ENCODE results near the gene LRRC49. TPM values are rescaled to one million over a fixed set of nuclear protein-coding genes. Genes with fewer than 3 reads are reported as not detected.

The LRRC49 gene
- total RNA-seq, 1 experiment from 2014 or later = 8.3 TPM

DNA sequence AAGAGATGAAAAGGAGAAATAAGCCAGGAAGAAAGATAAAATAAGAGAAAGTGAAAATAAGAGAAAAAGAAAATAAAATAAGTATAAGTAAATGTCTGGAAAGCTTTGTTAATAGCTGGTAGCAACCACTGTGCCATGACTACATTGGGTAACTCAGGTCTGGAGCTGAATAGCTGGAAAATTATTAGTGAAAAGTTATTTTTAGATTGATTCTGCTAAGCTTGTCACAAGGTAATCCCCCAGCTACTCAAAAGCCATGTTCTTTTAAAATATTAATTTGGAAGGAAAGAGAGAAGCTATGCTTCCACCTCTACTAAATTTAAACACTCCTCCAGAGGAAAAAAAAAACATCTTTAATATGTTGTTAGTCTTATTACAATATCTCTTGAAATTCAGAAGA is 117.8 kb downstream of the LRRC49 start:
- Histone ChIP-seq H3K14ac (ENCODE audit: insufficient read depth, low read length) (no peak overlapping the region), H3K23ac (ENCODE audit: insufficient read length, low read depth, low read length) (no peak overlapping the region), H2BK20ac (ENCODE audit: low read depth, low read length, poor library complexity, severe bottlenecking) (no peak overlapping the region), H3K9ac (ENCODE audit: extremely low read depth, insufficient read length, low read length) (no peak overlapping the region), H4K8ac (replicated peaks; ENCODE audit: insufficient read length, low read depth, low read length) (no peak overlapping the region), H3K4ac (ENCODE audit: low read depth, low read length) (no peak overlapping the region), H3K27me3 (ENCODE audit: insufficient read depth, low read length) (no peaks in the 10 kb centered on the region), H3K4me1 (ENCODE audit: insufficient read depth, low read length) (no peaks in the 10 kb centered on the region), H3K79me2 (ENCODE audit: insufficient read depth, low read length) (no peaks in the 10 kb centered on the region), H3K23me2 (ENCODE audit: insufficient read length, low read depth, low read length, poor library complexity, severe bottlenecking) (no peaks in the 10 kb centered on the region), H4K5ac (ENCODE audit: insufficient read length, low read depth, low read length) (no peak overlapping the region), H2BK5ac (ENCODE audit: insufficient read length, low read length) (no peak overlapping the region), H3T11ph (ENCODE audit: low read length) (no peak overlapping the region), H2AFZ (ENCODE audit: low read length) (no peak overlapping the region), H3K9me3 (ENCODE audit: control insufficient read depth, low read depth, low read length) (no peaks in the 10 kb centered on the region), H2BK15ac (ENCODE audit: low read depth, low read length) (no peak overlapping the region), H2BK12ac (ENCODE audit: insufficient read length, low read depth, low read length) (no peak overlapping the region), H3K18ac (ENCODE audit: insufficient read length, low read depth, low read length) (no peak overlapping the region), H2BK120ac (ENCODE audit: low read depth, low read length, poor library complexity, severe bottlenecking) (no peak overlapping the region), H3K56ac (ENCODE audit: insufficient read length, low read depth, low read length) (no peak overlapping the region), H4K20me1 (ENCODE audit: control insufficient read depth, insufficient read depth, insufficient read length) (no peaks in the 10 kb centered on the region), H2AK5ac (ENCODE audit: insufficient read length, low read length) (no peak overlapping the region), H3K79me1 (ENCODE audit: insufficient read depth, low read depth, low read length, poor library complexity, severe bottlenecking) (no peaks in the 10 kb centered on the region), H4K91ac (ENCODE audit: insufficient read length, low read depth, low read length) (no peak overlapping the region), H3K4me2 (ENCODE audit: insufficient read depth, insufficient read length, low read length) (no peak overlapping the region), H3K27ac (ENCODE audit: insufficient read length, low read depth, low read length) (no peak overlapping the region)
- Mint-ChIP-seq H3K4me1 (no peaks in the 10 kb centered on the region), H3K36me3 (ENCODE audit: insufficient read depth in 1 of 3, low read depth in 3 of 3) (no peaks in the 10 kb centered on the region), H3K9me3 (no peaks in the 10 kb centered on the region), H3K4me3 (no peak overlapping the region), H3K27ac (no peak overlapping the region), H3K27me3 (ENCODE audit: low read depth) (no peaks in the 10 kb centered on the region)
- TF ChIP-seq, protein P1, sequence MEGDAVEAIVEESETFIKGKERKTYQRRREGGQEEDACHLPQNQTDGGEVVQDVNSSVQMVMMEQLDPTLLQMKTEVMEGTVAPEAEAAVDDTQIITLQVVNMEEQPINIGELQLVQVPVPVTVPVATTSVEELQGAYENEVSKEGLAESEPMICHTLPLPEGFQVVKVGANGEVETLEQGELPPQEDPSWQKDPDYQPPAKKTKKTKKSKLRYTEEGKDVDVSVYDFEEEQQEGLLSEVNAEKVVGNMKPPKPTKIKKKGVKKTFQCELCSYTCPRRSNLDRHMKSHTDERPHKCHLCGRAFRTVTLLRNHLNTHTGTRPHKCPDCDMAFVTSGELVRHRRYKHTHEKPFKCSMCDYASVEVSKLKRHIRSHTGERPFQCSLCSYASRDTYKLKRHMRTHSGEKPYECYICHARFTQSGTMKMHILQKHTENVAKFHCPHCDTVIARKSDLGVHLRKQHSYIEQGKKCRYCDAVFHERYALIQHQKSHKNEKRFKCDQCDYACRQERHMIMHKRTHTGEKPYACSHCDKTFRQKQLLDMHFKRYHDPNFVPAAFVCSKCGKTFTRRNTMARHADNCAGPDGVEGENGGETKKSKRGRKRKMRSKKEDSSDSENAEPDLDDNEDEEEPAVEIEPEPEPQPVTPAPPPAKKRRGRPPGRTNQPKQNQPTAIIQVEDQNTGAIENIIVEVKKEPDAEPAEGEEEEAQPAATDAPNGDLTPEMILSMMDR (conservative IDR thresholded peaks at IDR 0.05) = no peak
- no peak for DNase-seq
